Endothelial cell of umbilical vein (primary cell): ENCODE measurements around the gene NEUROG3. TPM values are rescaled to one million over a fixed set of nuclear protein-coding genes. Genes with fewer than 3 reads are reported as not detected.

Source experiments
- BruUV-seq: library from RNA; stranded (reverse); fragments of 400-500 nt; replicated peaks from 2 replicates; lab custom pipeline; 2021; lab: Mats Ljungman, UMichigan
- CTCF ChIA-PET: fragments of 300-600, 350-600 bp; sonication (Branson Sonifier 250); formaldehyde crosslinking; loops from one replicate; lab custom pipeline; 2021; ENCODE audit warnings: antibody characterized with exemption, inconsistent platforms; lab: Charles Lee
- POLR2A ChIA-PET: fragments of 300-600, 350-600 bp; sonication (Branson Sonifier 250); formaldehyde crosslinking; loops from one replicate; lab custom pipeline; 2021; ENCODE audit warnings: antibody characterized with exemption, inconsistent platforms; lab: Charles Lee
- DNase-seq: peaks from one replicate; pipeline ENCODE4 v3.0.0-alpha.2; 2011; ENCODE audit warnings: low read depth, low spot score
- FAIRE-seq: peaks from 2 replicates; lab custom pipeline; 2011; peaks lifted over from hg19 to GRCh38; lab: Jason Lieb, UNC
- H2AFZ ChIP-seq: 2 replicates; pipeline ENCODE4 v1.6.0; 2012; ENCODE audit warnings: low read depth, low read length, control low read depth, inconsistent platforms
- H3K27ac ChIP-seq: 2 replicates; pipeline ENCODE4 v1.5.1; 2011; ENCODE audit warnings: low read depth, mild to moderate bottlenecking, control low read depth, low read length, moderate library complexity; ENCODE audit not compliant: insufficient read depth
- H3K27me3 ChIP-seq, 2 experiments: 2 replicates each; pipeline versions ENCODE4 v1.6.0 to v1.6.1; 2011; ENCODE audit warnings: low read length in 2 of 2, mixed read lengths in 1 of 2; ENCODE audit not compliant: control insufficient read depth in 2 of 2, insufficient read depth in 2 of 2
- H3K36me3 ChIP-seq, 2 experiments: 2 replicates in 1 of 2; 3 replicates in 1 of 2; pipeline ENCODE4 v1.5.1; 2011; ENCODE audit warnings: low read length in 2 of 2, mild to moderate bottlenecking in 1 of 2, moderate library complexity in 1 of 2; ENCODE audit not compliant: control insufficient read depth in 2 of 2, insufficient read depth in 2 of 2; ENCODE audit errors: extremely low read depth in 1 of 2
- H3K4me1 ChIP-seq: 3 replicates; pipeline ENCODE4 v1.5.1; 2011; ENCODE audit warnings: mild to moderate bottlenecking, low read length; ENCODE audit not compliant: control insufficient read depth, insufficient read depth; ENCODE audit errors: extremely low read depth
- H3K4me2 ChIP-seq: 2 replicates; pipeline ENCODE4 v1.6.1; 2011; ENCODE audit warnings: low read length, control low read depth, mixed read lengths; ENCODE audit not compliant: insufficient read depth
- H3K4me3 ChIP-seq, 3 experiments: fragments of 200-600 bp in 1 of 3; sonication (generic), shearing (Covaris generic) in 1 of 3; replicated peaks in 1 of 3; 2 replicates each; pipeline ENCODE4 v1.5.1; 2011 to 2016; ENCODE audit warnings: control low read depth in 3 of 3, low read length in 3 of 3, mild to moderate bottlenecking in 2 of 3, inconsistent platforms in 1 of 3, low read depth in 1 of 3, moderate library complexity in 1 of 3; ENCODE audit not compliant: insufficient read depth in 1 of 3
- H3K79me2 ChIP-seq: 2 replicates; pipeline ENCODE4 v1.6.0; 2012; ENCODE audit warnings: low read length, inconsistent platforms; ENCODE audit not compliant: control insufficient read depth, insufficient read depth
- H3K9ac ChIP-seq: replicated peaks from 2 replicates; pipeline ENCODE3; 2011; ENCODE audit warnings: low read length, control low read depth; ENCODE audit not compliant: insufficient read depth; ENCODE audit errors: extremely low read depth
- H3K9me1 ChIP-seq: replicated peaks from 3 replicates; pipeline ENCODE4 v1.6.0; 2011; ENCODE audit warnings: mild to moderate bottlenecking, low read length; ENCODE audit not compliant: control insufficient read depth, insufficient read depth; ENCODE audit errors: extremely low read depth
- H3K9me3 ChIP-seq: replicated peaks from 2 replicates; pipeline ENCODE4 v1.5.1; 2012; ENCODE audit warnings: low read length, inconsistent platforms; ENCODE audit not compliant: control insufficient read depth, insufficient read depth
- H4K20me1 ChIP-seq: replicated peaks from 2 replicates; pipeline ENCODE3; 2011; ENCODE audit warnings: mild to moderate bottlenecking, low read length; ENCODE audit not compliant: control insufficient read depth, insufficient read depth; ENCODE audit errors: extremely low read depth
- CTCF ChIP-seq, 2 donors: IDR thresholded peaks; 1 replicate in 1 of 2; 2 replicates in 1 of 2; pipeline ENCODE4 v1.5.1; 2011; ENCODE audit warnings: low read length in 2 of 2, mild to moderate bottlenecking in 2 of 2, moderate library complexity in 2 of 2, control low read depth in 1 of 2, inconsistent platforms in 1 of 2, low read depth in 1 of 2; ENCODE audit not compliant: insufficient read depth in 1 of 2; ENCODE audit errors: extremely low read depth in 1 of 2
- EZH2 ChIP-seq: IDR thresholded peaks from 2 replicates; pipeline ENCODE4 v1.6.1; 2012; ENCODE audit warnings: borderline replicate concordance, low read depth, mild to moderate bottlenecking, moderate library complexity, low read length, inconsistent platforms; ENCODE audit not compliant: severe bottlenecking
- FOS ChIP-seq: IDR thresholded peaks from 2 replicates; pipeline ENCODE4 v1.6.1; 2011; ENCODE audit warnings: mild to moderate bottlenecking, low read length, moderate library complexity, borderline replicate concordance; ENCODE audit not compliant: insufficient read depth
- GATA2 ChIP-seq: IDR thresholded peaks from 2 replicates; pipeline ENCODE4 v1.7.0; 2011; ENCODE audit warnings: low read depth, mild to moderate bottlenecking, moderate library complexity, mixed read lengths, low read length; ENCODE audit not compliant: insufficient read length, insufficient read depth
- JUN ChIP-seq: IDR thresholded peaks from 2 replicates; pipeline ENCODE4 v1.6.1; 2011; ENCODE audit warnings: borderline replicate concordance, low read depth; ENCODE audit not compliant: insufficient read length, insufficient read depth
- MAX ChIP-seq: IDR thresholded peaks from 2 replicates; pipeline ENCODE4 v1.6.1; 2011; ENCODE audit not compliant: insufficient read depth, insufficient read length
- MYC ChIP-seq: IDR thresholded peaks from one replicate; pipeline ENCODE4 v1.6.1; 2011; ENCODE audit warnings: mild to moderate bottlenecking, low read depth, low read length
- POLR2AphosphoS5 ChIP-seq: IDR thresholded peaks from 2 replicates; pipeline ENCODE4 v1.6.1; 2012; ENCODE audit warnings: low read depth, mild to moderate bottlenecking, control low read depth, low read length, moderate library complexity; ENCODE audit not compliant: insufficient read depth
- dilution Hi-C: fragments of 300-500 bp; cut with MboI; formaldehyde crosslinking; loops from one replicate; pipeline ENCODE4 v1.15.0; 2019; ENCODE audit warnings: low sequenced_read_pairs; ENCODE audit not compliant: extremely low pct_ligation_motif_present
- intact Hi-C: fragments of 100-400 bp; cut with micrococcal nuclease; formaldehyde crosslinking; loops from one replicate; pipeline ENCODE4 v1.10.0; 2022
- polyA plus RNA-seq, 4 experiments: library from polyadenylated mRNA; depleted of rRNA in 3 of 4; stranded (reverse) in 3 of 4; unstranded in 1 of 4; fragments of >200 nt; gene quantifications; 2 replicates each; pipeline versions ENCODE4 v1.2.1 to v1.2.3, GENCODE V29; 2011 to 2012; ENCODE audit warnings: missing spikeins in 1 of 4
- total RNA-seq: library from RNA; stranded (reverse); gene quantifications from 2 replicates; pipeline ENCODE4 v1.2.3, GENCODE V29; 2021

Gene NEUROG3
- total and polyA plus RNA-seq, 2 donors (not counting 3 experiments of a cell fraction or from before 2014, with no cell fraction given): not detected

- H3K79me2 ChIP-seq: no peaks in the 10 kb centered on the region
- no peaks in the 10 kb centered on the region for H3K36me3 ChIP-seq
- H3K9me3 ChIP-seq: no peaks in the 10 kb centered on the region
- no peak overlapping the region for H3K4me3 ChIP-seq
- no peaks in the 10 kb centered on the region for H4K20me1 ChIP-seq
- H3K4me2 ChIP-seq: no peak overlapping the region
- dilution Hi-C loops: no loop called here
- no peak overlapping the region for H3K9ac ChIP-seq
- H3K4me1 ChIP-seq: no peaks in the 10 kb centered on the region
- BruUV-seq: no TSS peak
- FAIRE-seq (no peak), DNase-seq (no peak)
- ChIA-PET POLR2A (no interaction called here), CTCF (no interaction called here)
- H3K9me1 ChIP-seq: no peaks in the 10 kb centered on the region
- H2AFZ ChIP-seq: no peak overlapping the region
- peaks cover 57 to 62% of the 10 kb centered on the region in 2 experiments for H3K27me3 ChIP-seq
- no peak for TF ChIP-seq MYC
- TF ChIP-seq GATA2: no peak
- TF ChIP-seq POLR2AphosphoS5: no peak
- TF ChIP-seq FOS: no peak
- TF ChIP-seq MAX: no peak
- no peak for TF ChIP-seq JUN
- no peak for TF ChIP-seq CTCF (IDR thresholded peaks at IDR 0.05; ENCODE audit: extremely low read depth in 1 of 2, insufficient read depth in 1 of 2, low read depth in 1 of 2, low read length in 2 of 2)
- no peak for TF ChIP-seq EZH2
- intact Hi-C loops: no loop called here
- H3K27ac ChIP-seq: no peak overlapping the region
Measured at GRCh38 chr10:69568472-69569395, 4.5 kb downstream of the NEUROG3 start.
